ENCODE measurements around the gene ELN. TPM values are rescaled to one million over a fixed set of nuclear protein-coding genes. Genes with fewer than 3 reads are reported as not detected.

The ELN gene
- total RNA-seq, 3 donors from 2014 or later = 25.9 to 134 (median 31.8) TPM

- Histone ChIP-seq H3K4me3 (no peak overlapping the region), H3K4me1 (no peaks in the 10 kb centered on the region), H3K9me3 (no peaks in the 10 kb centered on the region), H3K27ac (no peak overlapping the region), H3K36me3 (no peaks in the 10 kb centered on the region), H3K27me3 (no peaks in the 10 kb centered on the region)
- TF ChIP-seq POLR2AphosphoS5 (IDR thresholded peaks at IDR 0.05) (no peak), POLR2A (IDR thresholded peaks at IDR 0.05) (no peak), CTCF (IDR thresholded peaks at IDR 0.05) (no peak)
- intact Hi-C loops (cut with DNase I; ENCODE audit: low total_unique reads) = no loop called here
- no peak for DNase-seq (ENCODE audit: low spot score in 2 of 2)
These were observed 44.4 kb upstream of the ELN start for GRCh38 chr7:73983437-73984164.

GRCh38 chr7:73984481-73985205 is 43.3 kb upstream of the ELN start:
- no peaks in the 10 kb centered on the region for H3K9me3 ChIP-seq
- TF ChIP-seq POLR2A (IDR thresholded peaks at IDR 0.05) (no peak), CTCF (IDR thresholded peaks at IDR 0.05) (no peak), POLR2AphosphoS5 (IDR thresholded peaks at IDR 0.05) (no peak)
- H3K27me3 ChIP-seq = no peaks in the 10 kb centered on the region
- no peak for DNase-seq (ENCODE audit: low spot score in 2 of 2)
- no peaks in the 10 kb centered on the region for H3K36me3 ChIP-seq
- no peak overlapping the region for H3K27ac ChIP-seq
- no peak overlapping the region for H3K4me3 ChIP-seq
- intact Hi-C loops (cut with DNase I; ENCODE audit: low total_unique reads) = no loop called here
- no peaks in the 10 kb centered on the region for H3K4me1 ChIP-seq

GRCh38 chr7:73985737-73986141 is 42.2 kb upstream of the ELN start:
- Histone ChIP-seq H3K27ac (no peak overlapping the region), H3K4me1 (no peaks in the 10 kb centered on the region), H3K9me3 (no peaks in the 10 kb centered on the region), H3K27me3 (no peaks in the 10 kb centered on the region), H3K36me3 (no peaks in the 10 kb centered on the region), H3K4me3 (no peak overlapping the region)
- DNase-seq (ENCODE audit: low spot score in 2 of 2) = no peak
- intact Hi-C loops (cut with DNase I; ENCODE audit: low total_unique reads) = no loop called here
- TF ChIP-seq POLR2AphosphoS5 (IDR thresholded peaks at IDR 0.05) (no peak), POLR2A (IDR thresholded peaks at IDR 0.05) (no peak), CTCF (IDR thresholded peaks at IDR 0.05) (no peak)

GRCh38 chr7:73986158-73986631 is 41.8 kb upstream of the ELN start:
- H3K27ac ChIP-seq = no peak overlapping the region
- no peaks in the 10 kb centered on the region for H3K36me3 ChIP-seq
- H3K9me3 ChIP-seq = no peaks in the 10 kb centered on the region
- H3K27me3 ChIP-seq = no peaks in the 10 kb centered on the region
- intact Hi-C loops (cut with DNase I; ENCODE audit: low total_unique reads) = no loop called here
- TF ChIP-seq POLR2AphosphoS5 (IDR thresholded peaks at IDR 0.05) (no peak), POLR2A (IDR thresholded peaks at IDR 0.05) (no peak), CTCF (IDR thresholded peaks at IDR 0.05) (no peak)
- DNase-seq (ENCODE audit: low spot score in 2 of 2) = no peak
- no peaks in the 10 kb centered on the region for H3K4me1 ChIP-seq
- H3K4me3 ChIP-seq = no peak overlapping the region

- Histone ChIP-seq H3K27ac (no peak overlapping the region), H3K9me3 (no peaks in the 10 kb centered on the region), H3K4me1 (no peaks in the 10 kb centered on the region), H3K36me3 (no peaks in the 10 kb centered on the region), H3K4me3 (no peak overlapping the region), H3K27me3 (no peaks in the 10 kb centered on the region)
- no peak for TF ChIP-seq POLR2AphosphoS5 (IDR thresholded peaks at IDR 0.05)
- TF ChIP-seq POLR2A (IDR thresholded peaks at IDR 0.05) = no peak
- no peak for TF ChIP-seq CTCF (IDR thresholded peaks at IDR 0.05)
- DNase-seq (ENCODE audit: low spot score in 2 of 2) = no peak
- intact Hi-C loops (cut with DNase I; ENCODE audit: low total_unique reads) = no loop called here
These were observed 40.7 kb upstream of the ELN start for GRCh38 chr7:73987298-73987697.
